Fibroblast of upper back skin (primary cell): ENCODE results near the gene HHATL.

ENCODE experiments used
- DNase-seq: peaks from one replicate; pipeline ENCODE4 v3.0.0-alpha.2; 2013

HHATL gene

DNA sequence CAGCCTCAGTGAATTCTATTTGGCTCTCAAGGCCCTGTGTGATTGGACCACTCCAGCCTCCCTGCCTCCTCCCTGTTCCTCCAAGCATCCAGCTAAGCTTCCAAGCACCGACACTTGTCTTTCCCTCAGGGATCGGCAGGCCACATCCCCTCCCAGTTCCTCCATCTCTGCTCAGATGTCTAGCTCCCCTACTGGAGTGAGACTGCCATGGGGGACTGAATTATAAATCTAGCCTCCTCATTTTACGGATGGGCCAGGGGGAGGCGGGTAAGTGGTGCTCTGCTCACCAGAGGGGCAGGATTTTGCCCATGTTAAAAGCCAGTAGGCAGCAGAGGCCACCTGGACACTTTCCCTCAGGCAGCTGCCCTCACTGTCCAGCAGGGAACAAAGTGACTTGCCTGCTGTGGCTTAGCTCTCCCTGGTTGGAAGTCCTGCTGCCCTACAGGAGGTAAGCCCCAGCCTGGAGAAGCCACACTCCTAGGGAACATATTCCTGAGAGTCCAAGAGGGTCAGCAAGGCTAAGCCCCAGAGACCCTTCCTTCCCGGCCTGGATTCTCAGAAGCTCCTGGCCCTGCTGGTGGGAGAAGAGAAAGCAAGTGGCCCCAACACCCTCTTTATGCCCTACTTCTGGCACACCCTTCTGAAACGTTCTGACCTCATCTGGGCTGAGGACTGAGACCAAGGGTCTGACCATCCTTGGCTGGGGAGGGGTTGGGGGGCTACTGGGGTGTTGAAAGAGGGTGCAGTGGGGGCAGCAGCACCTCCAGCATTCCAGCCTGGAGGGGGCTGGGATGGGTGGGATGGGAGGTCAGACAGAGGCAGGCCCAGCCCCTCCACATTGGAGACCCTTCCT lies 9.1 kb upstream of the HHATL start:
- no peak for DNase-seq

DNA sequence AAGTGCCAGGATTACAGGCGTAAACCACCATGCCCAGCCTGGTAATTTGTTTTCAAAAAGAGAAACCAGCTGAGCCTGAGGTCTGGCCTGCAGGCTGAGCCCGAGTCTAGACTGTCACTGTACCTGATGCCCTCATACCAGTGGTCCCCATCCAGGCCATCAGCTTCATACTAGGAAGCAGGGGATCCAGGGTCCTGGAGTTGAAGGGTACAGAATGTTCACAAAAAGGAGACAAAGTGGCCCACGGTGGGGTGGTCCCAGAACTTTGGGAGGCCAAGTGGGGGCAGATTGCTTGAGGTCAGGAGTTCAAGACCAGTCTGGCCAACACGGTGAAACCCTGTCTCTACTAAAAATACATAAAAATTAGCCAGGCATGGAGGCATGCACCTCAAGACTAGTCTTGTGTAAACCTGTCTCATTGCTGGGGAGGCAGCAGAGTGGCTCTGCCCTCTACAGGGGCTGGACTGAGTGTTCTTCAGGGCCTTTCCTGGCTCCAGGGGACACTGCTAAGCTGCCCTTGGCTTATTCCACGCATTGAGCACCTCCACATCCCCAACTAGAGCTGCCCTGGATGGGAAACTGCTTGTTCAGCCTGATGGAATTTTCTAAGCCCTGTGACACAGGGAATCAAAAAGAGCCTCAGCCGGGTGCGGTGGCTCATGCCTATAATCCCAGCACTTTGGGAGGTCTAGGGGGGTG lies 7.9 kb upstream of the HHATL start:
- no peak for DNase-seq

GRCh38 chr3:42709621-42710020 lies 7.0 kb upstream of the HHATL start:
- DNase-seq, result no peak

- DNase-seq, result no peak
Observed at GRCh38 chr3:42708611-42709151, 6.1 kb upstream of the HHATL start.

DNA sequence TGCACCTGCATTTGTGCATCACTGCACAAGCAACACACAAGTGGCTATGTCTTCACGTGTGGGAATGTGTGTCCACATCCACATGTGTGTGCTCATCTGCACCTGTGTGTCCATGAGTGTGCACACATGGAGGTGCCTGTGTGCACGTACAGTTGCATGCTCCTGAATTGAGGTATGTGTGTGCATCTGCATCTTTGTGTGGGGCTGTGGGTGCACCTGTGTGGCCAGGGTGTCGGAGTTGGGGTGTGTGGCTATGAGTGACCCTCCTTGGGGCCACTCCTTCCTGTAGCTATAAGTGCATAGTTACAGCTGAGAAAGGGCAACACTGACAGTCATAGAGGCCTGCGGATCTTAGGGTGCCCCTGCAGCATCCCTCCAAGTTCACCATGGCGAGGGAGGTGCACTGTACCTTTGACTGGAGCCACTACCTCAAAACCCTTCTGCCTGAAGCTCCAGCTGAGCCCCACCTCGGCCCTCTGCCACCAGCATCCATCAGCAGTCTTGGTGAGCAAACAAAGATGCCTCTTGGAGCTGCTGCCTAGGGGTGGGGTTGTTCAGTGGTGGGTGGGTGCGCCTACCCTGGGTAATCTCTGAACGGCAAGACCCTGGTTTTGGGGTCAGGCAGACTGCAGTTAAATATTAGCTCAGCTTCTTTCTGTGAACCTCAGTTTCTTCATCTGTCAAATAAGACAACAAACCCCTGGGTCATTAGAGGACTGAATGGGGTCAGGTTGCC lies 5.2 kb upstream of the HHATL start:
- no peak for DNase-seq

DNA sequence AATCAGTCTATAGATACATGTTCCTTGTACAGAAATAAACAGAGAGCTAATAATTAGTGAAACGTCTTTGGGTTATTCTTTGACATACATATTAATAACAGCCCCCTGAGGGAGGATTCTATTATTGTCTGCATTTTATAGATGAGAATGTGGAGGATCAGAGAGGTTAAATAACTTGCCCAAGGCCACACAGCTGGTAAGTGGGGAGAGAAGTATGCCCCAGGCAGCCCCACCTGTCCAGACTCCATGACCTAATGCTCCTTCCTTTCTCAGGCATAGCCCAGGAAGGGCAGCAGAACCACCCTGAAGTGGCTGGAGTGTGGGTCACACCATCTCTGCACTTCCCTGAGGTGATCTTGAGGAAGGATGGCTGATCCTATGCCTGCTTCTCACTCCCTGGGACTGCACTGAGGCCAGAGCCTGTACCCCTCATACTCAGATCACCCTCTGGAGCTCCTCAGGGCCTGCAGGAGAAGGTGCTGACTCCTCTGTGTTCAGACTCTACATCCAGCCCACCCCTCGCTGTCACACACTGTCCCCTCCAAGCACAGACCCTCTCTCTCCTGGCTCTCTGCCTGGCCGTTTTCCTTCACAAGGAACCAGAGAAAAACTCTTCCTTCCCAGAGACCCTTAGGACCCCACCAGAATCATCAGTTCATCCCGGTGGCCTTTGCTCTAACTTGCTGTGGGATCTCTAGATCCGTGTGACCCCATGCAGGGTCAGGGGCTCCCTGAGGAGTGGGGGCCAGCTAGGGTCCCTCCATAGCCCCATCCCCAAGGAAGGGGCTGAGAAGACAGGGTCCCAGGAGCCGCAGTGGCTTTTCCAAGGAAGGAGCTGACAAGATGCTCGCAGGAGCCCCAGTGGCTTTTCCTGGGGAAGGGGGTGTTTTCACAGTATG lies 4.4 kb upstream of the HHATL start:
- DNase-seq, result no peak

DNA sequence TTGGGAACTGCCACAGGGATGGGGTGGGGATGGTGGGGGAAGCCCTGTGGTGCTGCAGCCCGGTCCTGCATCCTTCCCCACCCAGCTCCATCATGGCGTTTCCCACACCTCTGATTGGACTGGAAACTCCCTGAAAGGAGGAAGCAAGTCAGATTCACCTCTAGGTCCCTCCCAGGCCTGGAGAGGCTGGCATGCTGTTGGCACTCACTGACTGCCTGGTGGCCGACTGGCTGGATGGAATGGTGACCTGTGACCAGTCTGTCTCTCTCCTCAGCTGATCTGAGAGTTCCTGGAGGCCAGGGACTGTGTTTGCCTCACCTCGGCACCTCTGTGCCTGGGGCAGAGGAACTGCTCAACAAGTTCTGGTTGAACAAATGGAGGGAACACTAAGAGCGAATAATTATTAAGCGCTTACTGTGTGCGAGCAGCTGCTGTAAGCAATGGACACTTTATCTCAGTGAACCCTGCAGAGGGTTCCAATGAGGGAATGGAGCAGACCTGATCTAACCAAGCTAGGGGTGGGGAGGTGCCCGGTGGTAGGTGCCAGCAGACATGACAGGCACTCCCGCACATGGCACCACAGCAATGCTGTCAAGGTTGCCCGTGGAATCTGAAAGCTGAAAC lies 3.5 kb upstream of the HHATL start:
- DNase-seq, result no peak

- DNase-seq, result no peak
Observed at GRCh38 chr3:42705058-42705767, 2.6 kb upstream of the HHATL start.

DNA sequence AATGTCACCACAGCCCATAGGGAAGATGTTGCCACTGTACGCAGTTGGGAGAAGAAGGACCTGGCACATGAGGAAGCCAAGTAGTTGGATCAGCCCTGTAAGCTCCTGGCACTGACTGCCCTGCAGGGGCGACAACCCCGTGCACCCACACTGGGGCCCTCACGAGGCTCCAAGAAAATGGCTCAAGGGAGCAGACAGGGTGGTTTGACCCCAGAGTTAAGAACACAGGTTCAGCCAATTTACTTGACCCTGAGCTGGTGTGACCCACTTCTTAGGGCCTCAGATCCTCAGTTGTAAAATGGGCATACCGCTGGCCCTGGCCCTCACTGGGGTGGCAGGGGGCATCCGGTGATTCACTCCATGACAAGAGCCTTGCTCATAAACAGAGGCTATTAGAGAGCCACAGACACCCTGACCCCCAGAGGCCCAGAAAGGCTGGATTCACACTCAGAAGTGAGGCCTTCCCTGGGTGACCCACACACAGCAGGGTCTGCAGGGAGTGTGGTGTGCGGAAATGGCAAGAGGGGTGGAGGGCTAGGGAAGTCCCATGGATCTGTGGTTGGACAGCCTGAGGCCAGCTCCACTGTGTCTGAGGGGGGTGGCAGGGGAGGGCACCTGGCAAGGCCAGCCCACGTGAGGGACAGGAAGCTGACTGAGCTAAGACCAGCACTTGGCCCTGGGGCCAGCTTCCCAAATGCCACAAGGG lies 1.7 kb upstream of the HHATL start:
- DNase-seq, result no peak

DNA sequence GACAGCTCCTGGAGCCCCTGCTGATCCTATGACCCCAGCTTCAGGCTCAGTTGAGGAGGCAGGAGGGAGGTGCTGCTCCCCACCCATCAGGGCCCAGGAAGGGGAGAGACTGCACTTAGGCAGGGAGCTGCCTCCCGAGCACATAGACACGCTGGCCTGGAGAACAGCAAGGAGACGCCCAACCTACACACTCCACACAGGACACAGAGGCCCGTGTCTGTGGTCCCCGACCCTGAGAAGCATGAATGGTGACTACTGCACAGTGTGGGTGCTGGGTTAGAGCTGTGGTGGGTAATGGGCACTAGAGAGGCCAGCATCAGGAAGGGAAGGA lies 1.1 kb upstream of the HHATL start:
- no peak for DNase-seq

DNA sequence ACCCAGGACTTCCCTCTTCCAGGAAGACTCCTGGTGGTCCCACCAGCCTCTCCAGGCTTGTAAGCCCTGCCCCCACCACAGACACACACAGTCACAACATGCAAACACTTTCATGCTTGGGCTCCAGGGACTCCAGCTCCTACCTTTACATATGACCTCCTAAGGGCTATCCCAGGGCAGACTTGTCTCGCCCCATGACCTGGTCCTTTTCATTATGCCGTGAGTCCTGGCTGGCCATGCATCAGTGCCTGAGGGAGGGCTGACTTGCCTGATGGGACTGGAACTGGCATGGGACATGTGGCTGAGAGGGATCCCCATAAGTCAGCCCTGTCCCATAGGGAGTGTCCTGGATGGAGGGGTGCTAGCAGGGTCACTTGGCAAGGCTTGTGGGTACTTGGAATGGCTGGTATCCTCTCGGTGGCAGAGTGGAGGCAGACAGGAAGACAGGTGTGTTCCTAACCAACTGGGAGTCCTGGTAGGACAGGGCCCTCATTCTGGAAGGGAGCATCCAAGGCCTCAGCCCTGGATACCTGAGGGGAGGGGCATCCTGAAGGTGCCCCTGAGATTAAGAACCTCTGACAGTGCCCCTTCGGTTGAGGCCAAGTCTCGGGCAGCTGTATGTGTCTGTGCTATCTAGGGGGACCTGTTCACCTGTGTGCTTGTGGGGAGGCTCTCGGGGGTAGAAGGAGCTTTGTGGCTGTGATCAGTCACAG lies 540 bp upstream of the HHATL start:
- DNase-seq, result no peak

DNA sequence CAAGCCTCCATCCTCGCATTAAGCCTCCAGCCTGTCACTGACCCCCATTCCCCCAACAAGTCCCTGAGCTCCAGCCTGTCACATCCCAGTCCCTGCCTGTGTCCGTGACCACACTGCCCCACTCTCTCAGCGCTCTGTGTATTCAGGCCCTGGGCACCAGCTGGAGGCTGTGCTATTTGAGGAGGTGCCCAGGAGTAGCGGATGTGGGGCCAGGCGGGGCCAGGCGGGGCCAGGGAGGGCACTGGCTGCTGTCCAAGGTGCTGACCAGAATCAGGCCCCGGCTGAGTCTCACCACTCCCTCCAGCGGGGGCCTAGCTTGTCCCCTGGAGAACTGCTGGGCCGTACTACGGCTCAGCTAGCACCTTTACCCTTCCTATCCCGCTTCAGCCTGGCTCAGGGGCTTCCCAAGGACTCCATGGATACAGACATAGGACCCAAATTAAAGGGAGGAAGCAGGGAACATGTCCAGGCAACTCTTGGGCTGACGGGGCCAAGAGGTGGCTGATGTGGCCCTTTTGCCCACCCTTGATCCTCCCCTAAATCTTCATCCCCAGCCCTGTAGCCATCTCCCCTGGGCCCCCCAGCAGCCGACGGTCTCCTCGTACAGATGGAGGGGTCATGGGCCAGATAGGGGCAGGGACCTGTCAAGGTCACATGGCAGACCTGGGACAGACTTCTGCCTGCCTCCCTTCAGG lies 1.1 kb downstream of the HHATL start:
- DNase-seq, result peak; percentile 18

DNA sequence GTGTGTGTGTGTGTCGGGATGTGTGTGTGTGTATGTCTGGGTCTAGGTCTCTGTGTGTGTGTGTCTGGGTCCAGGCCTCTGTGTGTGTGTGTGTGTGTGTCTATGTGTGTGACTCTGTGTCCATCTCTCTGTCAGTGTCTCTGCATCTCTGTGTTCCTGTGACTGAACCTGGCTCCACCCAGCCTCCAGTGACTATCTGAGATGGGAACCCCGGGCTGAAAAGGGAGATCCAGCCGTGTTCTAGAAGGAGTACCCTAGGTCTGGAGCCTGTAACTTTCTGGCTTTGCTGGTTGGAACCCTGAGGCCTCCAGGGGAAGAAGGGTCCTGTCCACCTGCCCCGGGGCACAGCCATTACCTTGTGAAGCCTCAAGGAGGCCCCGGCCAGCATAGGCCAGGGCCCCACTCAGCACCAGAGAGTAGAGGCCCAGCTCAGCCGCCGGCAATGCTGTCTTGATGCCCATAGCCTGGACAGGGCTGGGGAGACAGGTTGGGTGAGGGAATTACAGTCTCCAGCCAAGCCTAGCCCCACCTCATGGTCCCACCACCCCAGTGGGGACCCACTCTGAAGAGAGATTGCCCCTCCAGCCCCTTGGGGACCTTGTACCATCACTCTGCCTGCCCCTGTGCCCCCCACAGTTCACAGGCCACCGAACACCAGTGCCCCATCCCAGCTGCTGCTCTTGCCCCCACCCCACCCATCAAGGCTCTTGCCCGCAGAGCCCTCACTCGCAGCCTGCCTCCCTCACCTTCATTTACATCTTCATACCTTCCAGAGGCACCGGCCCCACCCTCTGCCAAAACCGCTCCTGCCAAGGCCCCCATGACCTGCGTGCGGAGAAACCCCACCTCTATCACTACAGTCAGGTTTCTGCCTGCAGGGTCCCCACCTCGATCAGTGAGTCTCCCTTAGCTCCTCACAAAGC lies 2.0 kb downstream of the HHATL start:
- no peak for DNase-seq

DNA sequence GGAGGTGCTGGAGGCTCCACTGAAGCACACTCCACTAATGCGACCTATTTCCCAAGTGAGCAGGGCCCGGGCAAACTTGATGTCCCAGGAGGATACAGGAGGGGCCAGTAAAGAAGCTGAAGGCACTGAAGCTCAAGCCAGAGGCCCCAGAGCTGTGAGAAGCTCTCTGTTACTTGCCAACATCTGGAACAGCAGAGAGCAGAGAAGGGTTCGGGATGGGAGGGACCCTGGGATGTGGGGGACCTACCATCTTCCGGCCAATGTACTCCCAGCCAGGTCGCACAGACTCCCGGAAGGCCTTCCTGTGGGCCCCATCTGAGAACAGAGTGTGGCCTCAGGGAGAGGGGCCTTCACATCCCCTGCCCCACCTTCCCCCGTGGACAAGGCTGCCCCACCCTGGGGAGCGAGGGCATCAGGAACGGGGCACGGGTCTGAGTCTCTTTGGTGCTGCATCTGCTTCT lies 3.1 kb downstream of the HHATL start:
- no peak for DNase-seq

DNA sequence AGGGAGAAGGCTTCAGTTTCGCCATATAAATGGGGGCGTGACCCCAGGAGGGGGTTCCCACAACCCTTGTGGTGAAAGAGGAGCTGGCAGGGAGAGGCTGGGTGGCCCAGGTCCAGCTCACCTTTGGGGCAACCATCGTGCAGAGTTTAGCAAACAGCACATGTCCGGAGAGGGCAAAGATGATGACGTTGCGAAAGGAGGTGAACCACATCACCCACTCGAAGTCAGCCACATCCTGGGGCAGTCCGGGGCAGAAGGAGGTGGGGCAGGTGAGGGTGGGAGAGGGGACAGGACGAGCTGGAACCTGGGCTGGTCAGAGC lies 3.7 kb downstream of the HHATL start:
- no peak for DNase-seq

- no peak for DNase-seq
Observed at GRCh38 chr3:42698216-42698910, 4.2 kb downstream of the HHATL start.

DNA sequence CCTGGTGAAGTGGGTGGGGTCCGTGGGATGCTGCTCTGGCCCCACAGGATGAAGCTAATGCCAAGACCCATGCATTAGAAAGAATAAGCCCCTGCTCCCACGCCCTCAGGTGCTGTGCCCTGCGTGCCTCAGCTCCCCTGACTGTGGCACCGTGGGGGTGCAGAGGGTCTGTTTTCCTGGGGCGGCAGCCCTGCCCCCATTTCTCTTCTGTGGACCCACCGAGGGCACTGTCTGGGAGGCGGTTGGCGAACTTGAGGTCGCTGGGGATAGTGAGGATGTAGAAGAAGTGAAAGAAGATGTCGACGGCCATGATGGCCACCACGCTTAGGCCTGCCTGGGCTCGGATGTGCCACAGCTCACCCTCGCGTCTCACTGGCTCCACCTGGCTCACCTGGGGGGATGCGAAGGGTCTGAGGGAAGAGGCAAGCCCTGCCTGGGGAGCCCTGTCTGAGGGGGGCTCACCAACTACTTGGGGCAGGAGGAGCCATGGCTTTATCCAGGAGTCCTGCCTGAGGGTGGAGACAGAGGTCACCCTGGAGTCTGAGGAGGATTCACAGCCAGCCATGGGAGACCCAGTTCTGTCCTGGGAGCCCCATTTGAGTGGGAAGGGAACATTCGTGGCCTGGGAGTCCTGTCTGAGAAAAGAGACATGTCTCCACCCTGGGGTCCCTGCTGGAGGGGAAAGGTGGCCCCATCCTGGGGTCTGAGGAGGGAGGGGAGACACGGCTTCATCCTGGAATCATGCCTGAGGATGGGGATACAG lies 5.1 kb downstream of the HHATL start:
- no peak for DNase-seq
